Suprapubic skin (tissue), 4 donors: ENCODE data around the gene ZSCAN10.

Experiments
- EP300 ChIP-seq: sonication (generic); formaldehyde crosslinking; IDR thresholded peaks from one replicate; pipeline ENCODE4 v1.6.1; 2017; ENCODE audit warnings: antibody characterized with exemption
- POLR2A ChIP-seq, 2 donors: fragments of 450-650 bp; IDR thresholded peaks; one replicate each; pipeline ENCODE4 v1.6.1; 2017; ENCODE audit warnings: antibody characterized with exemption in 2 of 2, mild to moderate bottlenecking in 2 of 2, moderate library complexity in 2 of 2
- POLR2AphosphoS5 ChIP-seq, 3 donors: sonication (generic); formaldehyde crosslinking; IDR thresholded peaks; one replicate each; pipeline ENCODE4 v1.6.1; 2017; ENCODE audit warnings: antibody characterized with exemption in 3 of 3
- TF ChIP-seq, protein P1 (sequence below), 2 donors: fragments of 200-600 bp in 1 of 2; fragments of 450-650 bp in 1 of 2; sonication (generic) in 1 of 2; IDR thresholded peaks; one replicate each; pipeline ENCODE4 v1.5.1; 2016 to 2019; ENCODE audit warnings: antibody characterized with exemption in 2 of 2, mild to moderate bottlenecking in 1 of 2, moderate library complexity in 1 of 2

DNA sequence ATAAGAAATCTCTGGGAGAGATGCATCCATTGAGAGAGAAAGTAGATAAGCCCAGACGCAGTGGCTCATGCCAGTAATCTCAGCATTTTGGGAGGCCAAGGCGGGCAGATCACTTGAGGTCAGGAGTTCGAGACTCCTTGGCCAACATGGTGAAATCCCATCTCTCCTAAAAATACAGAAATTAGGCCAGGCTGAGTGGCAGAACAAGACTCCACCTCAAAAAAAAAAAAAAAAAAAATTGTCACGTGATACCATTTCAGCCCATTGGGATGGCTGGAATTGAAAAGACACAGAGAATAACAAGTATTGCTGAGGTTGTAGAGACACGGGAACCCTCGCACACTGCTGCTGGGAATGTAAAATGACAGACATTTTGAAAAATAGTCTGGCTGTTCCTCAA is 36.5 kb downstream of the ZSCAN10 start:
- TF ChIP-seq, protein P1, sequence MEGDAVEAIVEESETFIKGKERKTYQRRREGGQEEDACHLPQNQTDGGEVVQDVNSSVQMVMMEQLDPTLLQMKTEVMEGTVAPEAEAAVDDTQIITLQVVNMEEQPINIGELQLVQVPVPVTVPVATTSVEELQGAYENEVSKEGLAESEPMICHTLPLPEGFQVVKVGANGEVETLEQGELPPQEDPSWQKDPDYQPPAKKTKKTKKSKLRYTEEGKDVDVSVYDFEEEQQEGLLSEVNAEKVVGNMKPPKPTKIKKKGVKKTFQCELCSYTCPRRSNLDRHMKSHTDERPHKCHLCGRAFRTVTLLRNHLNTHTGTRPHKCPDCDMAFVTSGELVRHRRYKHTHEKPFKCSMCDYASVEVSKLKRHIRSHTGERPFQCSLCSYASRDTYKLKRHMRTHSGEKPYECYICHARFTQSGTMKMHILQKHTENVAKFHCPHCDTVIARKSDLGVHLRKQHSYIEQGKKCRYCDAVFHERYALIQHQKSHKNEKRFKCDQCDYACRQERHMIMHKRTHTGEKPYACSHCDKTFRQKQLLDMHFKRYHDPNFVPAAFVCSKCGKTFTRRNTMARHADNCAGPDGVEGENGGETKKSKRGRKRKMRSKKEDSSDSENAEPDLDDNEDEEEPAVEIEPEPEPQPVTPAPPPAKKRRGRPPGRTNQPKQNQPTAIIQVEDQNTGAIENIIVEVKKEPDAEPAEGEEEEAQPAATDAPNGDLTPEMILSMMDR (IDR thresholded peaks at IDR 0.05), result no peak
- TF ChIP-seq POLR2A (IDR thresholded peaks at IDR 0.05) (no peak), EP300 (no peak), POLR2AphosphoS5 (IDR thresholded peaks at IDR 0.05) (no peak)
